NT2/D1 (cell line): Measurements from ENCODE around the gene GIPC1.

ENCODE experiments used
- YY1 ChIP-seq: IDR thresholded peaks from 2 replicates; pipeline ENCODE4 v1.6.1; 2011; ENCODE audit not compliant: insufficient read length, insufficient read depth
- ZNF274 ChIP-seq: IDR thresholded peaks from 2 replicates; pipeline ENCODE4 v1.6.1; 2011; ENCODE audit warnings: mild to moderate bottlenecking, low read depth, low read length

DNA sequence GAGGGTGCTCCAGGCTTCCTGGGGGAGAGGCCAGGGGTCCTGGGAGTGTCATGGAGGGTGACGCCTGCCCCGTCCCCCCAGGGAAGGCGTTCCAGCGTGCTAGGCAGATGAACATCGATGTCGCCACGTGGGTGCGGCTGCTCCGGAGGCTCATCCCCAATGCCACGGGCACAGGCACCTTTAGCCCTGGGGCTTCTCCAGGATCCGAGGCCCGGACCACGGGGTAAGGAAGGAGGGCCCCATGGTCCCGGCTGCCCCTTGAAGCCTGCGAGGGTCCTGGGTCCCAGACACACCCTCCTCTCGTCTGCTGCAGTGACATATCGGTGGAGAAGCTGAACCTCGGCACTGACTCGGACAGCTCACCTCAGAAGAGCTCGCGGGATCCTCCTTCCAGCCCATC, 32.2 kb downstream of the GIPC1 start:
- TF ChIP-seq ZNF274 (no peak), YY1 (no peak)
